ENCODE measurements around the gene SFRP4.

DNA sequence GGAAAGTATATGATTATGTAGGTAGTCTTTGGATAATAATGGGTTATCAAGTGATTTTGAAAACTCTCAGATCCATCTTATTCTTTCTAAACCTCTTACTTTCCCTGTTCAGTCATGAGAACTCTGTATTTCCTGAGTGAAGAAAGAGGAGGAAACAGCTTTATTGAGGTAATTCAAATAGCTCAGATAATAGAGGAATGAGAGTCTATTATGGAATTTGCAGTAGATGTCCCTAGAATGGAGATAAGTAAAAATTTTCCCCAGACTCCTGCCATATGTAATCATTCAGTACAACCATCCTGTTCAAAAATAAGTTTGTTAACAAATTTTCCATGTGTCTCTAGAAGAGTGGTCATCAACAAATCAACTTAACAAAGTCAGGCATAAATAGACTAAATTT, 40.2 kb upstream of the SFRP4 start:
- no peak for TF ChIP-seq CTCF (IDR thresholded peaks at IDR 0.05; ENCODE audit: low read depth, low read length, poor library complexity, severe bottlenecking)
- TF ChIP-seq EZH2phosphoT487 (IDR thresholded peaks at IDR 0.05; ENCODE audit: borderline replicate concordance, low read length), result no peak

All from DOHH2 (cell line).